ENCODE data around the gene SMCP. TPM values are rescaled to one million over a fixed set of nuclear protein-coding genes. Genes with fewer than 3 reads are reported as not detected.
A peak's percentile ranks its signal among the peaks of the same experiment; 100 is the strongest.

The SMCP gene
- total RNA-seq, 4 donors from 2014 or later, result not detected

DNA sequence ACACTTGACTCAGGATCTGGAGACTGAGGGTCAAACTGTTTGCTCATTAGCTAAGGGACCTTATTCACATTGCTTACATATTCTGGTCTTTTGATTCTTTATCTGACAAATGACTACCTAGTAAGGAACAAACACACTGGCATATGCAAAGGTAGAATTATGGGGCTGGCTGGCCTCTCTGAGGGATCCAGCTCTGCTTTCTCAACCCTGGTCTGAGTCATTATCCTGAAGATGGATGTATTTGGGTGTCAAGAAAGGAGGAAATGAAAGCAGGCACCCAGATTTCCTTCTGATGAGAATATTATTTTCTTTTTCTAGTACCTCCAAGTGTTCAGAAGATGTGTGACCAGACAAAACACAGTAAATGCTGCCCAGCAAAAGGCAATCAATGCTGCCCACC, 6.0 kb downstream of the SMCP start:
- no peak overlapping the region for H3K4me3 ChIP-seq
- peak; percentile 55 for DNase-seq (ENCODE audit: extremely low spot score)
- no peaks in the 10 kb centered on the region for H3K9me3 ChIP-seq
- H3K4me1 ChIP-seq, result peaks cover 0 to 39% (median 37%) of the 10 kb centered on the region in 4 donors
- H3K27me3 ChIP-seq, result no peaks in the 10 kb centered on the region
- H3K27ac ChIP-seq (replicated peaks in 1 of 4), result peak overlapping the region; percentile 42 to 67 (median 64)
- no peaks in the 10 kb centered on the region for H3K36me3 ChIP-seq
- TF ChIP-seq, protein P1, sequence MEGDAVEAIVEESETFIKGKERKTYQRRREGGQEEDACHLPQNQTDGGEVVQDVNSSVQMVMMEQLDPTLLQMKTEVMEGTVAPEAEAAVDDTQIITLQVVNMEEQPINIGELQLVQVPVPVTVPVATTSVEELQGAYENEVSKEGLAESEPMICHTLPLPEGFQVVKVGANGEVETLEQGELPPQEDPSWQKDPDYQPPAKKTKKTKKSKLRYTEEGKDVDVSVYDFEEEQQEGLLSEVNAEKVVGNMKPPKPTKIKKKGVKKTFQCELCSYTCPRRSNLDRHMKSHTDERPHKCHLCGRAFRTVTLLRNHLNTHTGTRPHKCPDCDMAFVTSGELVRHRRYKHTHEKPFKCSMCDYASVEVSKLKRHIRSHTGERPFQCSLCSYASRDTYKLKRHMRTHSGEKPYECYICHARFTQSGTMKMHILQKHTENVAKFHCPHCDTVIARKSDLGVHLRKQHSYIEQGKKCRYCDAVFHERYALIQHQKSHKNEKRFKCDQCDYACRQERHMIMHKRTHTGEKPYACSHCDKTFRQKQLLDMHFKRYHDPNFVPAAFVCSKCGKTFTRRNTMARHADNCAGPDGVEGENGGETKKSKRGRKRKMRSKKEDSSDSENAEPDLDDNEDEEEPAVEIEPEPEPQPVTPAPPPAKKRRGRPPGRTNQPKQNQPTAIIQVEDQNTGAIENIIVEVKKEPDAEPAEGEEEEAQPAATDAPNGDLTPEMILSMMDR (IDR thresholded peaks at IDR 0.05), result no peak
- no peak for TF ChIP-seq EP300 (IDR thresholded peaks at IDR 0.05)
- no peak for TF ChIP-seq POLR2AphosphoS5 (IDR thresholded peaks at IDR 0.05)
- no peak for TF ChIP-seq POLR2A (IDR thresholded peaks at IDR 0.05; ENCODE audit: low read depth)
- intact Hi-C loops (cut with DNase I), result loop anchor here (5.0 kb wide), 1 partner anchor 338 kb away; no protein-coding TSS in a partner anchor

DNA sequence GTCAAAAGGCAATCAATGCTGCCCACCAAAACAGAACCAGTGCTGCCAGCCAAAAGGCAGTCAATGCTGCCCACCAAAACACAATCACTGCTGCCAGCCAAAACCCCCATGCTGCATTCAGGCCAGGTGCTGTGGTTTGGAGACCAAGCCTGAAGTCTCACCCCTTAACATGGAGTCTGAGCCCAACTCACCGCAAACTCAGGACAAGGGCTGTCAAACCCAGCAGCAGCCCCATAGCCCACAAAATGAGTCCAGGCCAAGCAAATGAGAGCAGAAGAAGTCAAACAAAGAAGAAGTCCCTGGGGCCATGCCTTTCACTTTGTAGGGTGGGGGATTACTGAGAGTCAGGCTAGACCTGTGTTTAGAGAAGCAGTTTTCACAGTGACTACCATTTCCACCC, 6.4 kb downstream of the SMCP start:
- WGBS, result no CpG with 5 or more reads among the region's 1 CpG
- intact Hi-C loops (cut with DNase I), result loop anchor here (5.0 kb wide), 1 partner anchor 338 kb away; no protein-coding TSS in a partner anchor
- H3K27ac ChIP-seq (replicated peaks in 1 of 4), result peak overlapping the region; percentile 42 to 67 (median 64)
- H3K4me3 ChIP-seq, result no peak overlapping the region
- no peaks in the 10 kb centered on the region for H3K36me3 ChIP-seq
- peaks cover 0 to 39% (median 37%) of the 10 kb centered on the region in 4 donors for H3K4me1 ChIP-seq
- no peaks in the 10 kb centered on the region for H3K9me3 ChIP-seq
- DNase-seq (ENCODE audit: extremely low spot score), result no peak
- H3K27me3 ChIP-seq, result no peaks in the 10 kb centered on the region
- TF ChIP-seq POLR2A (IDR thresholded peaks at IDR 0.05; ENCODE audit: low read depth), result no peak
- TF ChIP-seq, protein P1 (IDR thresholded peaks at IDR 0.05), result no peak
- TF ChIP-seq EP300 (IDR thresholded peaks at IDR 0.05), result no peak
- no peak for TF ChIP-seq POLR2AphosphoS5 (IDR thresholded peaks at IDR 0.05)

DNA sequence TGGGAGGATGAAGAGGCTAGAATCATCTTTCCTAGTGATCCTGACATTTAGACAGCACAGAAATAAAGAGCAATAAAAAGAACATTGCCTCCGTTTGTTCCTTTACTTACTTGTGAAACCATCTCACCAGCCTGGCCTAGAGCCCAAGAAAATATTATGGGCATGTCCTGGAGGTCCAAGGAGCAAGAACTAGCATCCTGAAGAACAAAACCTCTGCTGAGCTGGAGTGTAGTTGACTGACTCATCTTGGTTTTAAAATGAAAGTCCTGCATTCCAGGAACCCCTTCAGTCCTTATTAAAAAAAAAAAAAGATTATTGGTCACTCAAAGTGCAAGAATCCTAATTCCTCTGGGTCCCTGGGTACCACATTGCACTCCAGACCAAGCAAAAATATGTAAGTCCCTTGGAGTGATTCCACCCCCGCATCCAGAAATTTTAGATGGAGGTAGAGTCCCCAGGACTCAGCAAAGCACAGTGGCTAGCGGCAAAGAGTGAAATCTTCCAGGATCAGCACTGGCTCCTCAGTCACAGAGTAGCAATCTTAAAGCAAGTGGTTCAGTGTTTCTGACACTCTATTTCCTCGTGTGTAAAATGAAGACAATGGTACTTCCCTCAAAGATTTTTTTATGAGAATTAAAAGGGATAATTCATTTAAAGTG, 7.0 kb downstream of the SMCP start:
- no peaks in the 10 kb centered on the region for H3K27me3 ChIP-seq
- H3K36me3 ChIP-seq, result no peaks in the 10 kb centered on the region
- peak; percentile 50 for DNase-seq (ENCODE audit: extremely low spot score)
- intact Hi-C loops (cut with DNase I), result loop anchor here (5.0 kb wide), 1 partner anchor 337 kb away; no protein-coding TSS in a partner anchor
- TF ChIP-seq EP300 (IDR thresholded peaks at IDR 0.05) (no peak), POLR2AphosphoS5 (IDR thresholded peaks at IDR 0.05) (no peak), POLR2A (IDR thresholded peaks at IDR 0.05; ENCODE audit: low read depth) (no peak)
- TF ChIP-seq, protein P1 (IDR thresholded peaks at IDR 0.05), result no peak
- H3K27ac ChIP-seq (replicated peaks in 1 of 4), result peak overlapping the region; percentile 42 to 67 (median 64)
- H3K9me3 ChIP-seq, result no peaks in the 10 kb centered on the region
- WGBS, result 68% methylated on average over 4 of the region's 4 CpGs
- H3K4me1 ChIP-seq, result peaks cover 0 to 39% (median 37%) of the 10 kb centered on the region in 4 donors
- H3K4me3 ChIP-seq, result no peak overlapping the region

DNA sequence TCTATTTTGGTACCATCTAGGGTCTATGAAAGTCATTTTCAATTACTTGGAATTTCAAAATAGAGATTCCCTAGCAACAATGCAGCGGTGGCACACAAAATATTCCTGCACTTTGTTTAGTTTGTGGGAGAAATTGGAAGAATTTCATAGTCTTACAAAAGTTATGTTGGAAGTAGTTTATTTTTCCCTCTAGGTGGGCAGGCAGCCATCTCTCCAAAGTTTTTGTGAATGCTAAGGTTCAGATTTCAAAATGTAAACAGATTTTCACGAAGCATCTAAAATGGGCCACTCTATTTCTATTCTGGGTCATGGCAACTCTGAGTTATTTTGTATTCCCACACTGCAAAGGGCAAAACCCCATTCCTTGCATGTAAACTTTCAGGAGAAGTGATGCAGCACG, 8.0 kb downstream of the SMCP start:
- H3K36me3 ChIP-seq, result no peaks in the 10 kb centered on the region
- WGBS, result 26% methylated on average over 3 of the region's 3 CpGs
- intact Hi-C loops (cut with DNase I), result no loop called here
- H3K9me3 ChIP-seq, result no peaks in the 10 kb centered on the region
- peak overlapping the region; percentile 35 to 67 (median 53) for H3K27ac ChIP-seq (replicated peaks in 1 of 4)
- no peaks in the 10 kb centered on the region for H3K27me3 ChIP-seq
- no peak overlapping the region for H3K4me3 ChIP-seq
- peaks cover 0 to 39% (median 37%) of the 10 kb centered on the region in 4 donors for H3K4me1 ChIP-seq
- TF ChIP-seq POLR2AphosphoS5 (IDR thresholded peaks at IDR 0.05), result no peak
- no peak for TF ChIP-seq EP300 (IDR thresholded peaks at IDR 0.05)
- TF ChIP-seq POLR2A (IDR thresholded peaks at IDR 0.05; ENCODE audit: low read depth), result no peak
- TF ChIP-seq, protein P1 (IDR thresholded peaks at IDR 0.05), result no peak
- DNase-seq (ENCODE audit: extremely low spot score), result no peak

Measured in esophagus muscularis mucosa (tissue), 4 donors.